Ishikawa (cell line): ENCODE results near the gene TRA2B.

Source experiments
- CEBPB ChIP-seq: IDR thresholded peaks from 2 replicates; pipeline ENCODE4 v1.6.1; 2012
- CREB1 ChIP-seq: IDR thresholded peaks from 2 replicates; pipeline ENCODE4 v1.6.1; 2012; ENCODE audit warnings: low read depth
- EGR1 ChIP-seq: IDR thresholded peaks from 2 replicates; pipeline ENCODE4 v1.6.1; 2012
- EP300 ChIP-seq: IDR thresholded peaks from 2 replicates; pipeline ENCODE4 v1.6.1; 2012; ENCODE audit warnings: borderline replicate concordance
- FOXM1 ChIP-seq: IDR thresholded peaks from 2 replicates; pipeline ENCODE4 v1.6.1; 2012; ENCODE audit warnings: low read depth, borderline replicate concordance
- NFIC ChIP-seq: IDR thresholded peaks from 2 replicates; pipeline ENCODE4 v1.6.1; 2012
- RAD21 ChIP-seq: IDR thresholded peaks from 2 replicates; pipeline ENCODE4 v1.6.1; 2012; ENCODE audit warnings: low read depth
- TAF1 ChIP-seq: IDR thresholded peaks from 2 replicates; pipeline ENCODE4 v1.6.1; 2012; ENCODE audit warnings: low read depth, mild to moderate bottlenecking
- TCF12 ChIP-seq: IDR thresholded peaks from 2 replicates; pipeline ENCODE4 v1.6.1; 2012; ENCODE audit warnings: low read depth
- TEAD4 ChIP-seq: IDR thresholded peaks from 2 replicates; pipeline ENCODE4 v1.6.1; 2012
- YY1 ChIP-seq: IDR thresholded peaks from 2 replicates; pipeline ENCODE4 v1.6.1; 2012; ENCODE audit warnings: low read depth
- ZBTB7A ChIP-seq: IDR thresholded peaks from 2 replicates; pipeline ENCODE4 v1.6.1; 2012; ENCODE audit warnings: low read depth
- TF ChIP-seq, protein P1 (sequence below): IDR thresholded peaks from 2 replicates; pipeline ENCODE4 v1.6.1; 2012
- TF ChIP-seq, protein P2 (sequence below): IDR thresholded peaks from 2 replicates; pipeline ENCODE4 v1.6.1; 2012
- TF ChIP-seq, protein P3 (sequence below): IDR thresholded peaks from 2 replicates; pipeline ENCODE4 v1.6.1; 2012; ENCODE audit warnings: low read depth, mild to moderate bottlenecking

TRA2B gene

DNA sequence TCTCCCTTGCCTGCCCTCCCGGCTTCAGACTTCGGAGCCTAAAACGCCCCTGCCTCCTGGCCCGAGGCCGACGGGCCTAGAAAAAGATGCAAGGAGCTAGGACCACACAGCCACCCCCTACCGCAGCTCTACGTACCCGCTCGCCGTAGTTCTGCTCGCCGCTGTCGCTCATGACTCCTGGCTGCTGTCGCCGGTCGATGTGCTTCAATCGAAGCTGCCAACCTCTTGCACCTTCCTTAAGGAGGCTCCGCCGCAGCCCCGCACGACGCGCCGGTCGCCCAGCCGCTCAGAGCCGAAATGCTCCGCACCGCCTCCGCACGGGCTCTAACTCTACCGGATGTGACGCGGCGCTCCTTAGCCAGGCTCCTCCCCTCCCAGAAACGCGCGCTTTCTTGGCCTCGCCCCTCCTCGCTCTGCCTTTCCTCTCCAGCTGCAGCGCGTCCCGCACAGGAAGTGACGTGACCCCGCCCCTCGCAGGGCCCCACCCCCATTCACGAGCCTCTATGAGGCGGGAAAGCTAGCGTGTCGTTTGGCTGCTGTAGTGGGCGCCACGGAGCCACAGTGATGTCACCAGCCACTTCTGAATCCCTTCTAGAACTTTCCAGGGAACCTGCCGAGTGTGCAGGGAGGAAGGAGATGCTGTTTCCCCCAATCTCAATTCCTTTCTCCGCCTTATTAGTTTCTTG is at the start of gene TRA2B:
TSS of gene TRA2B (minus strand) at position 326 of the 686 bp plus-strand sequence. CDS start at position 172, 154 bp downstream.
- TF ChIP-seq ZBTB7A (no peak), EP300 (peak; percentile 43; the same call in 1 of the 2 replicates), TCF12 (0 out of 2 replicates have a peak, but pooled peaks have one; percentile 36), NFIC (no peak), CREB1 (peak; percentile 90), FOXM1 (no peak), EGR1 (peak; percentile 98), TAF1 (peak; percentile 99), YY1 (no peak), TEAD4 (peak; percentile 20; the same call in 1 of the 2 replicates)
- TF ChIP-seq, protein P1, sequence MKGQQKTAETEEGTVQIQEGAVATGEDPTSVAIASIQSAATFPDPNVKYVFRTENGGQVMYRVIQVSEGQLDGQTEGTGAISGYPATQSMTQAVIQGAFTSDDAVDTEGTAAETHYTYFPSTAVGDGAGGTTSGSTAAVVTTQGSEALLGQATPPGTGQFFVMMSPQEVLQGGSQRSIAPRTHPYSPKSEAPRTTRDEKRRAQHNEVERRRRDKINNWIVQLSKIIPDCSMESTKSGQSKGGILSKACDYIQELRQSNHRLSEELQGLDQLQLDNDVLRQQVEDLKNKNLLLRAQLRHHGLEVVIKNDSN = 0 out of 2 replicates have a peak, but pooled peaks have one; percentile 2
- TF ChIP-seq, protein P2, sequence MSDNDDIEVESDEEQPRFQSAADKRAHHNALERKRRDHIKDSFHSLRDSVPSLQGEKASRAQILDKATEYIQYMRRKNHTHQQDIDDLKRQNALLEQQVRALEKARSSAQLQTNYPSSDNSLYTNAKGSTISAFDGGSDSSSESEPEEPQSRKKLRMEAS = peak; percentile 100

DNA sequence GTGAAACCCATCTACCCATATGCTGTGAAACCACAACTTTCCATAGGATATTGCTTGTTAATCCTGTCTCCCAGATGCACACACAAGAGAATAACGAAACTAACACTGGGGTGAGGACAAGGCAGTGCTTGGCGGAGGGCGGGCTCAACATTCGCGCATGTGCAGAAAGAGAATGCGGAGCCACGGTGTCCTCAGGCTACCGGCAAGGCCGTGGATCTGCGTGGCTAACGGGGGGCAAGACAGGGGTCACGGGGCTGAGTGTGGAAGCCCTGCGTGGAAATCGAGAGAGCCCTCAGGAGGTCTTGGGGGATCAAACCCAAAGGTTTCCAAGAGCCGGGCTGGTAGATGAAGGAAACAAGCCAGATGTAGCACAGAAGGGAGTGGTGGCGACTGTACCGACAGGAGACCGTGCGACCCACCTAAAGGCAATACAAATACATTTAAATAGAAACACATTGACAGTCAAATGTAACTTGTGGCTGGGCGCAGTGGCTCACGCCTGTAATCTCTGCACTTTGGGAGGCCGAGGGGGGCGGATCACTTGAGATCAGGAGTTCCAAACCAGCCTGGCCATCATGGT is 48.5 kb upstream of the TRA2B start:
- TF ChIP-seq RAD21 = no peak
- TF ChIP-seq ZBTB7A = no peak
- TF ChIP-seq, protein P3, sequence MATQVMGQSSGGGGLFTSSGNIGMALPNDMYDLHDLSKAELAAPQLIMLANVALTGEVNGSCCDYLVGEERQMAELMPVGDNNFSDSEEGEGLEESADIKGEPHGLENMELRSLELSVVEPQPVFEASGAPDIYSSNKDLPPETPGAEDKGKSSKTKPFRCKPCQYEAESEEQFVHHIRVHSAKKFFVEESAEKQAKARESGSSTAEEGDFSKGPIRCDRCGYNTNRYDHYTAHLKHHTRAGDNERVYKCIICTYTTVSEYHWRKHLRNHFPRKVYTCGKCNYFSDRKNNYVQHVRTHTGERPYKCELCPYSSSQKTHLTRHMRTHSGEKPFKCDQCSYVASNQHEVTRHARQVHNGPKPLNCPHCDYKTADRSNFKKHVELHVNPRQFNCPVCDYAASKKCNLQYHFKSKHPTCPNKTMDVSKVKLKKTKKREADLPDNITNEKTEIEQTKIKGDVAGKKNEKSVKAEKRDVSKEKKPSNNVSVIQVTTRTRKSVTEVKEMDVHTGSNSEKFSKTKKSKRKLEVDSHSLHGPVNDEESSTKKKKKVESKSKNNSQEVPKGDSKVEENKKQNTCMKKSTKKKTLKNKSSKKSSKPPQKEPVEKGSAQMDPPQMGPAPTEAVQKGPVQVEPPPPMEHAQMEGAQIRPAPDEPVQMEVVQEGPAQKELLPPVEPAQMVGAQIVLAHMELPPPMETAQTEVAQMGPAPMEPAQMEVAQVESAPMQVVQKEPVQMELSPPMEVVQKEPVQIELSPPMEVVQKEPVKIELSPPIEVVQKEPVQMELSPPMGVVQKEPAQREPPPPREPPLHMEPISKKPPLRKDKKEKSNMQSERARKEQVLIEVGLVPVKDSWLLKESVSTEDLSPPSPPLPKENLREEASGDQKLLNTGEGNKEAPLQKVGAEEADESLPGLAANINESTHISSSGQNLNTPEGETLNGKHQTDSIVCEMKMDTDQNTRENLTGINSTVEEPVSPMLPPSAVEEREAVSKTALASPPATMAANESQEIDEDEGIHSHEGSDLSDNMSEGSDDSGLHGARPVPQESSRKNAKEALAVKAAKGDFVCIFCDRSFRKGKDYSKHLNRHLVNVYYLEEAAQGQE = no peak

DNA sequence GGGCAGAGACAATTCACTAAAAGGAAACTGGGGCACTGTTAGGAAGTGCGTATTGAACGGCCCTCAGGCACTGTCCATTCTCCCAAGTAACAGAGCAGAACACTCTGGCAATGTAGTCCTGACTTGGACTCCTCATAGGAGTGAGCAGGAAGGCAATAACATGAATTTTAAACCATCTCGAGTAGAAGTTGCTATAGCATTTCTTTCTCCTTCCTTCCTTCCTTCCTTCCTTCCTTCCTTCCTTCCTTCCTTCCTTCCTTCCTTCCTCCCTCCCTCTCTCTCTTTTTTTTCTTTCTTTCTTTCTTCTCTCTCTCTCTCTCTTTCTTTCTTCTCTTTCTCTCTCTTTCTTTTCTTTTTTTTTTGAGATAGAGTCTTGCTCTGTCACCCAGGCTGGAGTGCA is 46.4 kb upstream of the TRA2B start:
- no peak for TF ChIP-seq RAD21
- TF ChIP-seq FOXM1 = no peak
- TF ChIP-seq TCF12 = no peak
- TF ChIP-seq CREB1 = no peak

DNA sequence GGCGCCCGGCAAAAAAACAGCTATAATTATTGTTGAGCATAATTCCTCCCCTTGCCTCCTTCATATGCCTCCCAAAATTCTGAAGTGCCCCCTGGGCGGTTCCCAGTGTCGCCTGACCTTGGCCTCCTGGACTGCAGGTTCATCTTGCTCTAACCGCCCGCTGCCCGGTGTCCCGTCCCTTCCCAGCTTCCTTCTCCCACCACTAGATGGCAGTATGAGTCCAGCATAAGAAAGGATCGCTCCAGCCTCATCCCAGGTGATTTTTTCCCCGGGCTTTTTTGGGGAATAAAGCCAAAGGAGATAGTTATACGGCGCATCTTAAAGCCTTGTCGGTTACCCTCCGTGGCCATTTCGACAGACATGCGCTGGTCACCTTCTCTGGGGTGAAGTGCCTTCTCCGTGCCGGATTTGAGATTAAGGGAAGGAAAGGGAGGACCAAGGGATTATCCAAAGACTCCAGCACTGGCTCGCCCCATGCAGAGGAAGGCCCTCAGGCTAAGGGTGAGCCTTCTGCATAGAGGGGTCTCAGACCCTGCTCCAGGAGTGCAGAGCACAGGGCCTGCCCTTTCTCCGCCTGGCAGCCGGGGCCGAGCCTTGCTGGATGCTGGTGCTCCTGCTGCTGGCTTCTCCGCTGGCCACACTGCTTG is 45.8 kb upstream of the TRA2B start:
- TF ChIP-seq RAD21 = peak; percentile 99
- TF ChIP-seq, protein P2 = no peak

DNA sequence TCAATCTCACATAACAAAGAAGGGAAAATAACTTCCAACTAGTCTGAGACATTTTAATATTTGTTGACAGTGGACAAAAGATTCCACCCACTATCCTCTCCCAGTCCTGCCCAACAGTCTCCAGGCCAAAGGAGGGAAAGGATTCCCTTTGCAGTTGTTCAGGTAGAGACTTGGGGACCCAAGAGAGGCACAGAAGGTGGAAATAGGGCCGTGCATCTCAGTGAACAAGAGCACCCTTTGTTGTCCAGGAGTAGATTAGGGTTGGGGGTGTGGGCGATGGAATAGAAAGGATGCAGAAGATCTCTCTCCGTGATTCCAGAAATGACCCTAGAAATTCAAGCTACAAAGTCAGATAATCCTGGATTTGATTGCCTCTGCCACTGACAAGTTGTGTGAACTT is 44.8 kb upstream of the TRA2B start:
- TF ChIP-seq, protein P2 = no peak
- TF ChIP-seq NFIC = no peak
- TF ChIP-seq EP300 = no peak
- TF ChIP-seq CEBPB = no peak
- no peak for TF ChIP-seq TEAD4
- no peak for TF ChIP-seq ZBTB7A
- TF ChIP-seq YY1 = no peak
- no peak for TF ChIP-seq EGR1
- no peak for TF ChIP-seq RAD21
- TF ChIP-seq, protein P1 = no peak
- TF ChIP-seq CREB1 = no peak
- TF ChIP-seq TAF1 = no peak
- TF ChIP-seq, protein P3 = no peak
- TF ChIP-seq TCF12 = no peak
- TF ChIP-seq FOXM1 = no peak

DNA sequence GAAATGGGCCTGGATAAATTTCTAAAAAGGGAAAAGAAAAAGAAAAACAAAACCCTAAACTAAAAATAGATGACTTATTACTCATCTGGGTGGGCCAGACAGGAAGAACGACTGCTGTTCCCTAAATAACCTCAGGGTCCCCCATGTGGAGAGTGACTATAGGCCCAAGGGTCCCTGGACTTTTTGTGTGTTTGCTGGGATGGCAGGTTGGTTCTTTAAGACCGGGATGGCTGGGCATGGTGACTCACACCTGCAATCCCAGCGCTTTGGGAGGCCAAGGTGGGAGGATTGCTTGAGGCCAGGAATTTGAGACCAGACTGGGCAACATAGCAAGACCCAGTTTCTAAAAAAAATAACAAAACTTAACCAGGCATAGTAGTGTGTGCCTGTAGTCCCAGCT is 43.8 kb upstream of the TRA2B start:
- TF ChIP-seq TAF1 = no peak
- TF ChIP-seq, protein P2 = no peak
- TF ChIP-seq CEBPB = no peak
- no peak for TF ChIP-seq EGR1
- no peak for TF ChIP-seq EP300
- no peak for TF ChIP-seq ZBTB7A
- TF ChIP-seq, protein P1 = no peak
- no peak for TF ChIP-seq CREB1
- no peak for TF ChIP-seq YY1
- TF ChIP-seq, protein P3 = no peak
- no peak for TF ChIP-seq TEAD4
- TF ChIP-seq TCF12 = no peak
- no peak for TF ChIP-seq RAD21
- TF ChIP-seq NFIC = no peak
- no peak for TF ChIP-seq FOXM1
